Activated CD8-positive, alpha-beta memory T cell treated with anti-CD3 and anti-CD28 coated beads for 36 hours (primary cell): Measurements from ENCODE around the gene TCF3. TPM values are rescaled to one million over a fixed set of nuclear protein-coding genes. Genes with fewer than 3 reads are reported as not detected.

Experiments
- CTCF ChIA-PET: fragments of 350-600 bp; sonication (Branson Sonifier 250); formaldehyde crosslinking; loops from one replicate; lab custom pipeline; 2021; ENCODE audit warnings: antibody characterized with exemption; lab: Charles Lee
- POLR2A ChIA-PET: fragments of 350-600 bp; sonication (Branson Sonifier 250); formaldehyde crosslinking; loops from one replicate; lab custom pipeline; 2021; ENCODE audit warnings: antibody characterized with exemption; lab: Charles Lee
- total RNA-seq, 2 experiments: library from RNA; stranded (reverse); gene quantifications; one replicate each; pipeline ENCODE4 v1.2.3, GENCODE V29; 2021

Gene TCF3
- total RNA-seq, 2 experiments from 2014 or later: 103 to 109 TPM

GRCh38 chr19:1605236-1606137 is 46.9 kb downstream of the TCF3 start, which contains the start of gene UQCR11:
Gene UQCR11, minus strand, starts transcription at chr19:1605462. Its CDS starts 53 bp downstream, at chr19:1605409.
- POLR2A ChIA-PET: interaction anchor here (0.6 to 2.2 kb wide), 4 partner anchors 13 to 166 kb away, joined by 3 to 18 read pairs (median 8); partner anchors contain the start of genes MBD3 and TCF3
- CTCF ChIA-PET: interaction anchor here (0.7 to 5.2 kb wide), 10 partner anchors 13 to 560 kb away, joined by 3 to 28 read pairs (median 3); partner anchors contain the start of gene MBD3

- CTCF ChIA-PET: interaction anchor here (1.3 kb wide), 1 partner anchor 11 kb away, joined by 5 read pairs; no protein-coding TSS in a partner anchor
Measured at GRCh38 chr19:1602091-1602707, 50.2 kb downstream of the TCF3 start.

GRCh38 chr19:1601613-1602064 is 50.8 kb downstream of the TCF3 start:
- CTCF ChIA-PET: interaction anchor here (0.9 to 1.3 kb wide), 2 partner anchors 11 to 71 kb away, joined by 3 to 5 read pairs; no protein-coding TSS in a partner anchor

More at GRCh38 chr19:1602091-1602707, 50.2 kb downstream of the TCF3 start:
- POLR2A ChIA-PET: interaction anchor here (0.6 to 1.0 kb wide), 2 partner anchors 9 to 637 kb away, joined by 3 to 4 read pairs; partner anchors contain the start of gene MBD3

DNA sequence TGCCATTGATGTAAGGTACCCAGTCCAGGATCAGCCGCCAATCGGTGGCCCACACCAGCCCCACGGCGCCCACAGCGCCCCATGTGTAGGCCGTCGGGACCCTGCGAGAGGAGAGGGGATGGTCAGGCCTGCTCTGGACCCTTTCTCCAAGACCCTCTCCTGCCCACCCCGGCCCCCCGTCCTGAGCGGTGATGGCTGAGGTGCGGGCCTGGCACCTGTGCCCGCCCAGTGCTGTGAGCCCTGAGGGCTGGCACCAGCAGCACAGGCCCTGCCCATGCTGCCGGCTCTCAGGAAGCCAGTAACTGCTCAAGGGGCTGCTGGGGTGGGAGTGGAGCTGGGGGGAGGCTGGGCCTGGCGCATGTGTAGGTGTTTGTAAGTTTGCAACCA is 53.0 kb downstream of the TCF3 start:
- POLR2A ChIA-PET: no interaction called here
- CTCF ChIA-PET: interaction anchor here (0.7 to 1.2 kb wide), 2 partner anchors 16 to 841 kb away, joined by 3 read pairs; no protein-coding TSS in a partner anchor

More at GRCh38 chr19:1601613-1602064, 50.8 kb downstream of the TCF3 start:
- POLR2A ChIA-PET: interaction anchor here (1.0 kb wide), 1 partner anchor 9 kb away, joined by 3 read pairs; the partner anchor contains the start of gene MBD3

DNA sequence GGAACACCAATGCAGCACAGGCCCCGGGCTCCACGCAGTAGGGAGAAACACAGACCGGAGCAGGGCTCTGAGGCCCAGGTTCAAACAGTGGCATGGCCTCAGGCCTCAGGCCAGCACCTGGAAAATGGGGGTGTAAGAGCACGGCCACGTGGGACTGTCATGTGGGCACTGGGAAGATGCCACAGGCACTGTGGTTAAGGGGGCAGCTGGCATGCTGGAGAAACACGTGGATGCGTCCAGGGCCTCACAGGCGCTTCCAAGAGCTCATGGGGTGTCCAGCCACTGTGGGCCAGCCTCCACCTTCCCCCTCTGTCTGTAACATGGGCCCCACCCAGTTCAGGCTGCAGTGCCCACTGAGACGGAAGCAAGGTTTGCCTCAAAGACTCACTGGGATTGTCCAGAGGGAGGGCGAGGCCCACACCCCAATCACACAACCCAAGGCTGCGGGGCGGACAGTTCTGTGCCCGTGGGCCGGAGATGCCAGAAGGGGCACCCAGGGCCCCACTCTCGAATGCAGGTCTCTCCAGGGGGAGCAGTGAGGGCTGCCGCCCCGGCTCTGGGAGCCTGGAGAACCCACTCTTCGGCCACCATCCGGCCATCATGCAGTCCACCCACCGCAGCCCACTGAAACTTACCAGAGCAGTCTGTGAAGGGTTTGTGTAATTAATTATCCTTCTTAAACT is 53.5 kb downstream of the TCF3 start:
- CTCF ChIA-PET: interaction anchor here (1.2 kb wide), 1 partner anchor 15 kb away, joined by 3 read pairs; no protein-coding TSS in a partner anchor
- POLR2A ChIA-PET: interaction anchor here (0.6 kb wide), 1 partner anchor 36 kb away, joined by 3 read pairs; no protein-coding TSS in a partner anchor

DNA sequence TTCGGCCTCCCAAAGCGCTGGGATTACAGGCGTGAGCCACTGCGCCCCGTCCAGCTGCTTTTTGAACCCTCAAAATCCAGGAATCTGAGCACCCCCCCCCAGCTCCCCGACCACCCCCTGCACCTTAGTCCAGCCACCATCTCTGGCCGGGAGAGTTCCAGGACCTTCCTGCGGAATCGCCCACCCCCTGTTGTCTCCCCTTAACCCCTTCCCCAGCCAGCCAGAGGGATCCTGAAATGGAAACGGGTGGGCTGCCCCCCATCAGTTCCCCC is 59.0 kb downstream of the TCF3 start:
- POLR2A ChIA-PET: interaction anchor here (1.0 to 1.3 kb wide), 2 partner anchors 12 to 17 kb away, joined by 3 to 10 read pairs; partner anchors contain the start of gene UQCR11
- CTCF ChIA-PET: interaction anchor here (0.6 to 2.1 kb wide), 3 partner anchors 11 to 310 kb away, joined by 3 to 8 read pairs (median 3); no protein-coding TSS in a partner anchor

DNA sequence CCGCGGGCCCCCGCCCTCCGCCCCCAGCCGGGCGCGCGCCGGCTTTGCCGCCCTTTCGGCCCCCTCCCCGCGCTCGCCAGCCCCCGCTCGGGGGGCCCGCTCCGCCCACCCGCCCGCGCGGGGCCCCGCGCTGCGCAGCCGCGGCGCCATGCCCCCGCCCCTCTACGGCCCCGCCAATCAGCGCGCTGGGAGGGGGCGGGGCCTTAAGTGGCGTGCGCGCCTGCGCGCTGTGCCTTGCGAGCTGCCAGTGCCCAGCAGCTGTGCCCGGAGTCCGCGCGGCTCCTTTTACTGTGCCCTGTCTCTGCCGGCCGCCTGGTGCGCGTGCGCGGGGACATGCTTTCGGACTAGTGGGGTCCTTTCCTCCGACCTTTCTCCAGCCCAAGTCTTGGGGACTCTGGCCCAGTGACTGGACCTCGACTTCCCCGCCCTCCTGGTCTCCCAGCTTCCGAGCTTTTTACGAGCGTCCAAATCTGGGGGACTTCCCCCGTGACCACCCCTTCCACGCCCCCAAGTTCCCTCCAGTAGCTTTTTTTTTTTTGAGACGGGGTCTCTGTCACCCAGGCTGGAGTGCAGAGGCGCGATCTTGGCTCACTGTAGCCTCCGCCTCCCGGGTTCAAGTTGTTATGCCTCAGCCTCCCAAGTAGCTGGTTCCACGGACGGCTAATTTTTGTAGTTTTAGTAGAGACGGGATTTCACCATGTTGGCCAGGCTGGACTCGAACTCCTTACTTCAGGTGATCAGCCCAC is 59.5 kb downstream of the TCF3 start, which contains the start of gene MBD3:
Gene MBD3 (minus strand): TSS at position 111 of the 746 bp plus-strand sequence. CDS start 234 bp downstream, outside the sequence.
- CTCF ChIA-PET: interaction anchor here (0.6 to 2.1 kb wide), 5 partner anchors 11 to 310 kb away, joined by 3 to 8 read pairs (median 3); no protein-coding TSS in a partner anchor
- POLR2A ChIA-PET: interaction anchor here (0.6 to 1.3 kb wide), 4 partner anchors 9 to 648 kb away, joined by 3 to 10 read pairs (median 3); partner anchors contain the start of gene UQCR11

DNA sequence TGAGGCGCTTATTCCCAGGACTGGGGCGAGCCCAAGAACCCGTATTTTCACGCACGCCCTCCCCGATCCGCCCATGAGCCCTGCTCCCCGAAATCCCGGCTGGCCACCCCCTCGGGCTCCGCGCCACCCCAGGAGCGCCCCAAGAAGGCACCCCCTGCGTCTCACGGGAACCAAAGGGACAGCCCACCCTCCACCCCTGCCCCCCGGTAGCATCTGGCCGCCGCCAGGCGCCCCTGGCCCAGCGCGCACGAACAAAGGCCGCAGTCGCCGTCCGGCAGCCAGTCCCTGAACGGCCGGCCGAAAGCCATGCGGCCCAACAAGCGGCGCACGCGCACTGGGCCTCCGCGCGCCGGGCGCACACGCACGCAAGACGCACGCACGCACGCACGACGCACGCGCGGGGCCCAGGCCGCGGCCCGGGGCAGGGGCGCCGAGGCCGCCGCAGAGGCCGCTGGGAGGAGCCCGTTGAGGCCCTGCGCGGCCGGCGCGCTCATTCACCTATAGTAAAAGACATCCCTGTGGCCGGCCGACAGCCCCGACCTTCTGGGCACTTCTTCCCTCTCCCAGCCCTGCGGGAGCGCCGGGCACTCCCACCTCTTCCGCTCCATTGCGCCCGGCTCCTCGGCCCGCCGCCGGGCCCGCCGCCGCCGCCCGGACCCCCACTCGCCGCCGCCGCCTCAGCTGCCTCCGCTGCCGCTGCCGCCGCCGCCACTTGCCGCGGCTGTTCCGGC is 60.2 kb downstream of the TCF3 start:
- CTCF ChIA-PET: interaction anchor here (0.7 to 2.1 kb wide), 4 partner anchors 12 to 46 kb away, joined by 3 to 8 read pairs (median 4); no protein-coding TSS in a partner anchor
- POLR2A ChIA-PET: interaction anchor here (1.0 to 1.3 kb wide), 3 partner anchors 9 to 18 kb away, joined by 3 to 10 read pairs (median 3); partner anchors contain the start of gene UQCR11

DNA sequence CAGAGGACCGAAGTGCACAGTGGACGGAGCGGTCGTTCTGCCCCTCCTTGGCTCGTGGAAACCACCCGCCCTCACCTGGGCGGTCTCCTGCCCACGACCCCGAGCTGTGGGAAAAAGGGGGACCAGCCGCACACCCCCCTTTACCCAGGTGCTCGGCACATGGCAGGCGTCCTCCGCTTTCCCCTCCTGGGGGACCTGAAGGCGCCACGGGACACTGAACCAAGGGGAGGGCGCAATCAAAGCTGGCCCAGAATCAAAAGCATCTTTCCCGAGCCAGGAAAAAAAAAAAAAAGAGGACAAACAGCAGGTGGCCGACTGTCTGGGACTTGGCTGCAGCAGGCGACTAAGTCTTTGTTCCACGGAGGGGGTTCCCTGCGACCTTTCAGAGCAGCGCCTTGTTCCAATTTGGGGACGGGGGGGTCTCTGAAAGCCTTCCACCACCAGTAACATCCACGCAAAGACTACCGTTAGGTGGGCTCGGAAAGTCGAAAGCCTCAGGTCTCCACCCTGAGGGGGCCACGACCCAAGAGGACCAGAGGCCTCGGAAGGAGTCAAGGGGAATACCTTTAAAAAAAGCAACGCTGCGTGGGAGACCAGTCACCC is 60.9 kb downstream of the TCF3 start:
- ChIA-PET CTCF (interaction anchor here (0.8 to 1.4 kb wide), 4 partner anchors 11 to 81 kb away, joined by 3 to 5 read pairs (median 4); no protein-coding TSS in a partner anchor), POLR2A (interaction anchor here (0.6 to 1.0 kb wide), 3 partner anchors 18 to 1089 kb away, joined by 3 to 8 read pairs (median 7); no protein-coding TSS in a partner anchor)

DNA sequence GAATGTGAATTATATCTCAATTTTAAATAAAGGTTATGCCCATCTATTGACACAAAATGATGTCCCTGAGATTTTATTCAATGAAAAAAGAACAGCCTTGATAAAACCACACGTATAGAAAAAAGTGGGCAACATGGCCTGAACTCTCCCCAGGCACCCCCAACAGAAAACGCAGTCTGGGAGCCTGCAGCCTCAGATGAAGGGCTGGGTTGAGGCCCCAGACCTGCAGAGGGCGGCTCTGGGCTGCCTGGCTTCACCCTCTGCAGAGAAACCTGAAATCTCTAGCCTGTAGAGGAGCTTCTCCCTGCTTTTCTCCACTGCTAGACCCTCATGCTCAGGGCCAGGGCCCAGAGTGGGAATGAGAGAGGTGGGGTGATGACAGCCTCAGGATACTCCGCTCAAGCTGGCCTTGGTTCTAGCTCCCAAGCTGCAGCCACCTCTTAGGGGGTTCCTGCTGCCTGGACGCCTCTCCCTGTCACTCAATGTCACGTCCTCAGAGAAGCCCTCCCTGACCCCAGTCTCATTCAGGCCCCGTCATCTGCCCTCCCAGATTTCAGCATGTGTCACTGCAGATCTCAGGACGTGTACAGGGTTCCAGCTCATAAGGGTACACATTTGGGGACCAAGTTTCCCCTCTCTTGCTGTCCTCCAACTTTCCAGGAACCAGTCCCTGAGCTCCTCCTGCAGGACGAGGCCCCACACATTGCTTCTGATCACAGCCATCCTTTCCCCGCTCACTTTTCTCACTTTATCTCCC is 61.6 kb downstream of the TCF3 start:
- ChIA-PET POLR2A (interaction anchor here (0.5 to 1.0 kb wide), 4 partner anchors 18 to 1089 kb away, joined by 3 to 11 read pairs (median 8); no protein-coding TSS in a partner anchor), CTCF (interaction anchor here (0.8 to 1.4 kb wide), 4 partner anchors 11 to 81 kb away, joined by 3 to 5 read pairs (median 4); no protein-coding TSS in a partner anchor)

DNA sequence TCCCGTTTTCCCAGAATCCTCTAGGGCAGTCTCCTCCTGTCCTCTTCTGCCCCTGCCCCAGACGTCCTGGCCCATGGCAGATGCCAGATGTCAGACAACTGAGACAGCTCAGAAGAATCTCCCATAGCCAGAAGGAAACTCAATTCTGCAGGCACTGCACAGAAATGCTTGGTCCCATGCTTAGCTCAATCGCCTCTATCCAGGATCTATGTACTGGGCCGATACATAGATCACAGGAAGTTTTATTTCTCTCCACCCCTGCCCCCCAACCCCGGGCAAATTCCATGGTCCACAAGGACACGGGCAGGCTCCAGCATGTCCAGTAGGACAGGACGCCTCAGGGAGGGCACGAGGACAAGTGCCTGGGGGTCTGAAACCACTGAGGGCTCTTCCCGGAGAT is 64.5 kb downstream of the TCF3 start:
- ChIA-PET CTCF (interaction anchor here (0.7 to 1.9 kb wide), 5 partner anchors 16 to 179 kb away, joined by 3 to 5 read pairs (median 3); partner anchors contain the start of gene UQCR11), POLR2A (no interaction called here)

- ChIA-PET CTCF (no interaction called here), POLR2A (no interaction called here)
Measured at GRCh38 chr19:1585243-1585580, 67.2 kb downstream of the TCF3 start.

GRCh38 chr19:1584500-1585242 is 67.7 kb downstream of the TCF3 start:
- ChIA-PET CTCF (no interaction called here), POLR2A (no interaction called here)

- ChIA-PET POLR2A (interaction anchor here (0.7 kb wide), 1 partner anchor 254 kb away, joined by 5 read pairs; no protein-coding TSS in a partner anchor), CTCF (interaction anchor here (1.7 kb wide), 1 partner anchor 90 kb away, joined by 5 read pairs; no protein-coding TSS in a partner anchor)
Measured at GRCh38 chr19:1582201-1582600, 70.2 kb downstream of the TCF3 start.
